ENCODE measurements around the gene STX16.

Gene STX16

DNA sequence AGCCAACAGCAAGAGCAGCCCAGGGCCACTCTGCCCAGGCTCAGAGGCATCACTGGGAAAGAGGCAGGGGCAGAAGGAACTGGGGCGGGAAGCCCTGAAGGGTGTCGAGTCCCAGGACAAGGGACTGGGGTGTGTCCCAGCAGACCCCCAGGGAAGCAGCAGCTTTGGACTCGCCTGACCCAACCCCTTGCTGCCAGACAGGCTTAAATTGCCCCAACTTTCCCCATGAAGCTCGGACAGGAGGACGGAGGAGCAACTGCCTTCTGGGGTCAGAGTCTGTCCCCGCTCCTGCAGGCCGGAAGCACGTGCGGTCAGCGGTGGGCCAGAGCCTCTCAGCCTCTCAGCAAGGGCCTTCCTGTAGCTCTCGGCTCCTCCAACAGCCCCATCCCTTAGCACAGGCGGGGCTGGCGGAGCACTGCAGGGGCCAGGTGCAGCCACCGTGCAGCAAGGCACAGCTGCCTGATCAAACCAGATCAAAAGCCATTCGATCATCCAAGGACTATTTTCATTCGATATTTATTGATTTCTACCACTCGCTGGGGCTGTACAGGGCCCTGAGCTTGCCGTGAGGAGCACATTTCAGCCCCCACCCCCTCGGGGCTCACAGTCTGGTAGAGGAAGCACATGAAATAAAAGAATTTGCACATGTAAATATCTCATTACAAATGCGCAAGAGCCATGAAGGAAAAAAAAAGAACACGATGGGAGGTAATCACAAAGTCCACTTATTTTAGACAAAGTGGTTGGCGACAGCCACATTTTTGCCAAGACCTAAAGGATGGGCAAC lies 31.8 kb upstream of the STX16 start:
- DNase-seq (ENCODE audit: low read depth), result no peak

DNA sequence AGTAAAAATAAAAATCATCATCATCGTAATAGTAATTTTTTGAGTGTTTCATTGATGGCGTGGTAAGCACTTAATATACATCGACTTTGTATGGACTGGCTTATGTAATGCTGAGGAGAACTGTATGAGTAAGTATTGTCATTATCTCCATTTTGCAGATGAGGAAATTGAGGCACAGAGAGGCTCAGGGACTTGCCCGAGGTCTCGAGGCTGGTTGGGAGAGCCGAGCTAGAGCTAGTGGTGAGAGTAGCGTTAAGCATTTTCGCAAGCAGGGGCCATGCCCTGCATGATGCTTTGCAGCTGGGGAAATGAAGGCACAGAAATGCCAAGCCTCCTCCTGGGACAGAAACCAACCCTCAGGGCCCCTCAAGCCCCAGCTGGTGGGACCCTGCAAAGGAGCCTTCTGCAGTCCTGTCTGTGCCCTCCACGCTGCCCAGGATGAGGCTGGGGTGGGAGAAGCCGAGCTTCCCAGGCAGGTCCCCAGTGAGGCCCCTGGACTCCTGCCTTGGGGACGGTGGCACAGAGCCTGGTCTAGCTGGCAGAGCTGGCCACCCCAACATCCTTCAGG lies 31.1 kb upstream of the STX16 start:
- no peak for DNase-seq (ENCODE audit: low read depth)

DNA sequence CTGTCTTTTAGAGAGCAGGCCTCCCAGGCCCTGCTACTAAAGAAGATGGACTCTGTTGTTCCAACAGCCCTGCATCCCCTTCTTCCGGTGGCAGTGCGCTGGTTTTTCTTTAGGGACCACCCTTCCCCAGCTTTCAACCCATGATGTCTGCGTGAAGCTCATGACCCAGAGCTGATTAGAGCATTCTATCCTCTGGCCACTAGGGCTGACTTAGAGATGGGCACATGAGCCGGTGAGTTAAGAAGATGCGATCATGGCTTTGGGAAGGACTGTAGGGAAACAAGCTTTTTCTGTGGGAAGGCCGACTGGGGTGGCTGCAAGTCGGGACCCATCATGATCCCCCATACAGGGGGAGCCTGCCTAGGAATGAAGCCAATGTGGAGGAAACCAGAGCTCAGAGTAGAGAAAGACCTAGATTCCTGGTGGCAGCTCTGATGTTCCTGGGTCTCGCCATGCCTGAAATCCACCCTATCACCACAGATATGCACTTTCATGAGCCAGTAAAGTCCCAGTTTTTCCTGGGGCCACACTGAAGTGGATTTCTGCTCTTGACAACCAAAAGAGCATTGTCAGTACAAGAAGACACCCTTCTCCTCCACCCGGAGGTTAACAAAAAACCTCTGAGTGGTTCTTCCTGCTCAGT lies 29.1 kb upstream of the STX16 start:
- DNase-seq (ENCODE audit: low read depth), result no peak

GRCh38 chr20:58622671-58623578 lies 28.2 kb upstream of the STX16 start:
- DNase-seq (ENCODE audit: low read depth), result no peak

DNA sequence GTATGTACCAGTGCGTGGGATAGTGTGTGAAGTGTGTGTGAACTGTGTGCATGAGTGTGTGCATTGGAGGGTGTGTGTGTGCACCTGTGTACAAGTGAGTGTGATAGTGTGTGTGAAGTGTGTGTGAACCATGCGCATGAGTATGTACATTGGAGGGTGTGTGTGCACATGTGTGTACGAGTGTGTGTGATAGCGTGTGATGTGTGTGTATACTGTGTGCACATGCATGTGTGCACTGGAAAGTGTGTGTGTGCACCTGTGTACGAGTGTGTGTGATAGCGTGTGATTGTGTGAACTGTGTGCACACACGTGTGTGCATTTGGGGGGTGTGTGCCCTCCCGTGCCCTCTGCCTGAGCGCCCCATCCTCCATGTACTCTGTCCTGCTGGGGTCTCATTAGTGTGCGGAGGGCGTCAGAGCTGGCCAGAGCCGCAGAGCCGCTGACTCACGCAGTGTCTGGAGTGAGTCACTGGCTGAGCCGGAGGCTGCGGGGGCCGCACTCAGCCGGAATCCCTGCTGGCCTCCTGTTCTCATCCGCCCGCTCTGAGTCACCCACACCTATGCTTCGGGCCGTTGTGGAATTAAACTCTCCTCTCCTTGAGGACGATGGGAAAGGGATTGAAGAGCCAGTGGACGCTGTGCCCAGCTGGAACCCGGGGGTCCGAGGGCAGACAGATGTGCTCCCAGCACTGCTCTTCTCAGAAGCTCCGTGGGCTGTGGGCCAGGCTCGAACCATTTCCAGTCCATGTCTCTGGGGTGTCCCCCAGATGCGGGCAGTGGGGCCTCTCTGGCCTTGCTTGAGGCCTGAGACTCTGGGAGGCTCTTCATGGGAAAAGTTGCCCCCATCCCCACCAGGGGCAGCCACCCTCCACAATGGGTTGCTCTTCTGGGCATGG lies 27.3 kb upstream of the STX16 start:
- no peak for DNase-seq (ENCODE audit: low read depth)

- DNase-seq (ENCODE audit: low read depth), result no peak
These were observed 26.4 kb upstream of the STX16 start for GRCh38 chr20:58624687-58625086.

- no peak for DNase-seq (ENCODE audit: low read depth)
These were observed 25.5 kb upstream of the STX16 start for GRCh38 chr20:58625585-58625984.

DNA sequence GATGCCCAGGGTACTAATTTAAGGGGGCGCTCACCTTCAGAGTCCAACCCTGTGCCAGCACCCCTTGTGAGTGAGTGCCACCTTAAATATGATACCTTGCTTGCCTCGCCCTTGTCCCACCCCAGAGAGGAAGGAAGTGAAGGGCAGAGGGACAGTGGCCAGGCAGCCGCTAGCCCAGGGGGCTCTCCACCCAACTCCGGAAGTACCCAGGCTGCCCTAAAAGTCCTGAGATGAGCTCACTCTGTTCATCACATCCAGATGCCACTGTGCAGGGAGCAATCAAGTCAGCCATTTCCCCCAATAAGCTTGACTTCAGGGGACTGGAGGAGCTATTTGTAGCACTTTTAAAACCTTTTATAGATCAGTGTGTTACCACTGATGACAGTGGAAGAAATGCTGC lies 25.0 kb upstream of the STX16 start:
- no peak for DNase-seq (ENCODE audit: low read depth)

GRCh38 chr20:58627212-58628072 lies 23.6 kb upstream of the STX16 start:
- DNase-seq (ENCODE audit: low read depth), result no peak

DNA sequence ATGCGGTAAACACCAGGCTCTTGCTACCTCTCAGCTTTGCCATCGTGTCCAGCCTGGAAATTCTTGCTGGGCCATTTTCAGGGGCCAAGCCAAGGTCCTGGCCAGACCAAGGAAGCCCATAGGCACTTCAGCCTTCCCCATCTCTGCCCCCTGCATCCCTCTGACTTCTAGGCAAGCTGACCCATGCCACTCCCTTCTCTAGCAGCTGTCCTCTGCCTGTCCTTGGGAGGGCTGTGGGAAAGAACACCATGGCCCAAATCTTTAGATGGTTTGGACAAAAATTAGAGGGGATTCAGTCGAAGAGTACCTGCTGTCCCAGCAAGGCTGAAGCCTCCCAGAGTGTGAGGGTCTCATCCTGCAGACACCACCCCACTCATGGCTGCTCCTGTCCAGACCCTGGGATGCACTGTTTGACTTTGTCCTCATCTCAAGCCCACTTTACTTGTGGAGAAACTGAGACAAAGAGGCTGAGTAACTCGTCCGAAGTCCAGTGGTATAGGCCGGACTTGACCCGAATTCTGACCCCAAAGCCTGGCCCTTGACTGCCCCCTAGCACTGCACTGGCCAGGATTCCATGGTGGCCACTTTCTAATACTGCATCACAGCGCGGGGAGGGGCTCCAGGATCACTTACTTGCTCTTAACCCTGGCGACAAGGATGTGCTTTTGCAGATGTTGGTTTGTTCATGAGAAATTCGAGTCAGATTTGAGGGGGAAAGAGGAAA lies 22.4 kb upstream of the STX16 start:
- DNase-seq (ENCODE audit: low read depth), result no peak

DNA sequence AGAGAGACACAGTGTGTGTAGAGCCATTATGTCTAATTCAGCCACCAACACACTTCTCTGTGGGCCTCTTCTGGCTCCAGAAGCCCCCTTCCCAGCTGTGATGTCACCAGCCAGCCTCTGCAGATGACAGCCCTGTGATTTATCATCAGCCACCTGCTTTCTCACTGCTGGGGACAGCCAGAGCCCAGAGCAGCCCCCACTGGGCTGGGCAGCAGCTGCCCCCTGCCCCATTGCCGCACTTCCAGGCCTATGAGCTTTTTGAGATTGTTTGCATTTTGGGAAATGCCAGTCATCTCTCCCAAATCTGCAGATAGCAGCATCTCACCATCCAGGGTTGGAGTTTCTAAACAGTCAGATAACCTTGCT lies 21.9 kb upstream of the STX16 start:
- no peak for DNase-seq (ENCODE audit: low read depth)

GRCh38 chr20:58630063-58630462 lies 21.0 kb upstream of the STX16 start:
- DNase-seq (ENCODE audit: low read depth), result no peak

- DNase-seq (ENCODE audit: low read depth), result no peak
These were observed 17.7 kb upstream of the STX16 start for GRCh38 chr20:58633161-58634053.

DNA sequence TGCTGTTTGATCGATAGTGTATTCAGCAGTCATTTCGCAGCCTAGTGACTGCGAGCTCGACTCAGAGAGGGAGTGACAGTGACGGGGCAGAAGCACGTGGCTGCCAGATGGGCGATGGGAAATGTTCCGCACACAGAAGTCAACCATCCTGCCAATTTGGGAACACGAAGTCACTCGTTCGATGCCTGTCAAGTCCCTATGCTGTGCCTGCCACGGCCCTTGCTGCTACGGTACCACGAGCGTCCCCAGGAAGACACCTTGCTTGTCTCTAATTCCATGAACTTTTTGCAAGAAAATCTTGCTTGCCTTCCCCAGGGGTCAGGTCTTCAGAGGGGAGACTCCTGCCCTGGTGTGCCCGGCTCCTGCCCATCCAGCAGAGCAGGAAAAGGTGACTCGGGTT lies 17.0 kb upstream of the STX16 start:
- DNase-seq (ENCODE audit: low read depth), result no peak

- no peak for DNase-seq (ENCODE audit: low read depth)
These were observed 16.4 kb upstream of the STX16 start for GRCh38 chr20:58634521-58635278.

DNA sequence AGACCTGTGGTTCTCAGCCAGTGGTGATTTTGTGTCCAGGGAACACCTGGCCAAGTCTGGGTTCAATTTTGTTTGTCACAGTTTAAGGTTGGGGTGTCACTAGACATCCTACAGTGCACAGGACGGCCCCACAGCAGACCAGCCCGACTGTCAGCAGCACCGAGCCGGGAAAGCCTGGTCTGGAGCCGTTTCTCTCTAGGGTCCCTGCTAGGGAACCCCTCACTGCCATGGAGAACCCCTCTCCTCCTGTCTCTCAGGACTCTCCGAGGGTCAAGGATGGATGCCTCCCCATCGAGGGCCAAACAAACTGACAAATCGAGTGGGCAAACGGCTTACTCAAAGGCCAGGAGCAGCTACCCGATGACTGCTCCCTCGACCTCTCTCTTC lies 15.8 kb upstream of the STX16 start:
- DNase-seq (ENCODE audit: low read depth), result no peak

- no peak for DNase-seq (ENCODE audit: low read depth)
These were observed 14.6 kb upstream of the STX16 start for GRCh38 chr20:58636396-58636982.

DNA sequence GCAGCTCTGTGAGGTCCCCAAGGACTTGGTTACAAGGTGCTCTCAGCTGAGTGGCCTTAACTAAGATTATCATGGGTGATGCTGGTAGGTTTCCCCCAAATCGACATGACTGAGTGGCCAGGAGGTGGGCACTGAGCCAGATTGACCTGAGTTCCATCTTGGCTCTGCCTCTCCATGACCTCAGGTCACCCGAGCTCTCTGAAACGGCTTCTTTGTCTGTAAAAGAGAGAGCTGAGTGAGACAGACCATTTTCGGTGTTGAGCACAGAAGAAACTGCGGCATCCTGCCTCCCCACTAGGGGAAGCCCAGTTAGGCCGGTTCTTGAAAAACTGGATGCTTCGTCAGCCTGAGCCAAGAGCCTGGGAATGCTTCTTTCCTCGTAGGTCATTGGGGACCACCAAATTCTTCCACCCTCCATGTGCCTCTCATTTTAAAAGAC lies 14.1 kb upstream of the STX16 start:
- no peak for DNase-seq (ENCODE audit: low read depth)
